Measurements from ENCODE around the gene KRT12.

DNA sequence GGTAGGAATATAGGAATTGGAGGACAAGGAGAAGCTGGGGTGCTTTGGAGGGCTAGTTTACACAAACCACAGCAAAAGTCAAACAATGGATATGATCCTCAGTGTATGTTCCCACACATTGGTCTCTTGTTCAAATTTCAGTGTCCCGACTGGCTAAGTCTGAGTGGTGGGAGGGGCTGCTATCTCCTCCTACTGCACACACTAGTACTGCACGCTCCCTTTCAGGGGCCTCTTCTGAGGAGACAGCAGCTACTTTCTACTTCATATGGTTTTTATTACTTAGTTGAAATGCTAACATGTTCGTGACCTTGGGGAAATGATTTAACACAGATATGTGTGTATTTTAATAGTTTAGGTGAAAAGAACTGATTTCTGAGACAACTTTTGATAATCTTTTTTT lies 25.8 kb downstream of the KRT12 start:
- TF ChIP-seq, protein P1, sequence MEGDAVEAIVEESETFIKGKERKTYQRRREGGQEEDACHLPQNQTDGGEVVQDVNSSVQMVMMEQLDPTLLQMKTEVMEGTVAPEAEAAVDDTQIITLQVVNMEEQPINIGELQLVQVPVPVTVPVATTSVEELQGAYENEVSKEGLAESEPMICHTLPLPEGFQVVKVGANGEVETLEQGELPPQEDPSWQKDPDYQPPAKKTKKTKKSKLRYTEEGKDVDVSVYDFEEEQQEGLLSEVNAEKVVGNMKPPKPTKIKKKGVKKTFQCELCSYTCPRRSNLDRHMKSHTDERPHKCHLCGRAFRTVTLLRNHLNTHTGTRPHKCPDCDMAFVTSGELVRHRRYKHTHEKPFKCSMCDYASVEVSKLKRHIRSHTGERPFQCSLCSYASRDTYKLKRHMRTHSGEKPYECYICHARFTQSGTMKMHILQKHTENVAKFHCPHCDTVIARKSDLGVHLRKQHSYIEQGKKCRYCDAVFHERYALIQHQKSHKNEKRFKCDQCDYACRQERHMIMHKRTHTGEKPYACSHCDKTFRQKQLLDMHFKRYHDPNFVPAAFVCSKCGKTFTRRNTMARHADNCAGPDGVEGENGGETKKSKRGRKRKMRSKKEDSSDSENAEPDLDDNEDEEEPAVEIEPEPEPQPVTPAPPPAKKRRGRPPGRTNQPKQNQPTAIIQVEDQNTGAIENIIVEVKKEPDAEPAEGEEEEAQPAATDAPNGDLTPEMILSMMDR (optimal IDR thresholded peaks at IDR 0.05 in 1 of 3, IDR thresholded peaks at IDR 0.05 in 1 of 3, conservative IDR thresholded peaks at IDR 0.05 in 1 of 3; ENCODE audit: extremely low read depth in 1 of 3, insufficient read depth in 2 of 3, low read length in 3 of 3) = no peak
- TF ChIP-seq EZH2 (IDR thresholded peaks at IDR 0.05; ENCODE audit: low read length) = no peak
